Uterus (tissue), 4 donors: ENCODE measurements around the gene FAM76A. TPM values are rescaled to one million over a fixed set of nuclear protein-coding genes. Genes with fewer than 3 reads are reported as not detected.
"Not testable (repeated sequence)": the region's sequence is repeated elsewhere in the genome, so short reads cannot be mapped to it uniquely, and the experiment has no call there.

Experiments used
- DNase-seq, 2 donors: peaks; one replicate each; pipeline ENCODE4 v3.0.0-alpha.2; 2019 to 2020
- H3K27ac ChIP-seq, 2 donors: fragments of 200-600 bp; sonication (generic); 1 replicate in 1 of 2; 2 replicates in 1 of 2; pipeline ENCODE4 v1.5.1; 2016 to 2018
- H3K27me3 ChIP-seq, 2 donors: fragments of 200-600 bp; sonication (generic); one replicate each; pipeline ENCODE4 v1.5.1; 2018 to 2019; ENCODE audit warnings: control low read depth in 1 of 2
- H3K36me3 ChIP-seq, 2 donors: fragments of 200-600 bp; sonication (generic); one replicate each; pipeline ENCODE4 v1.5.1; 2019; ENCODE audit warnings: control low read depth in 1 of 2
- H3K4me1 ChIP-seq, 2 donors: fragments of 200-600 bp; sonication (generic); one replicate each; pipeline ENCODE4 v1.5.1; 2018 to 2019; ENCODE audit warnings: control low read depth in 1 of 2
- H3K4me3 ChIP-seq, 2 donors: fragments of 200-600 bp; sonication (generic); 1 replicate in 1 of 2; 2 replicates in 1 of 2; pipeline ENCODE4 v1.5.1; 2018 to 2019; ENCODE audit warnings: mild to moderate bottlenecking in 1 of 2
- H3K9me3 ChIP-seq, 2 donors: fragments of 200-600 bp; sonication (generic); one replicate each; pipeline ENCODE4 v1.5.1; 2019; ENCODE audit warnings: control low read depth in 1 of 2
- CTCF ChIP-seq, 4 experiments: fragments of 200-600 bp in 2 of 4; fragments of 450-650 bp in 2 of 4; sonication (generic) in 2 of 4; IDR thresholded peaks; one replicate each; pipeline ENCODE4 v1.5.1; 2016 to 2019; ENCODE audit warnings: antibody characterized with exemption in 4 of 4, mild to moderate bottlenecking in 2 of 4, moderate library complexity in 1 of 4
- POLR2A ChIP-seq, 2 donors: fragments of 450-650 bp; IDR thresholded peaks; one replicate each; pipeline ENCODE4 v1.6.1; 2016; ENCODE audit warnings: antibody characterized with exemption in 2 of 2, mild to moderate bottlenecking in 1 of 2, moderate library complexity in 1 of 2
- intact Hi-C: fragments of 100-400 bp; cut with DNase I; formaldehyde crosslinking; loops from one replicate; pipeline ENCODE4 v1.15.1; 2023; ENCODE audit warnings: low total_unique reads
- total RNA-seq, 4 donors: library from RNA; depleted of rRNA in 3 of 4; stranded (reverse); fragments of >200 nt in 3 of 4; gene quantifications; one replicate each; pipeline versions ENCODE4 v1.1.0 to v1.2.4, GENCODE V29; 2014 to 2023
- donor health status: DM: yes; HTN: yes; CAD: no.

The FAM76A gene
- total RNA-seq, result 10 to 100 TPM in 3 of 4 donors, 1 to 10 TPM in 1; 5.4 to 26.6 (median 20.5) TPM

GRCh38 chr1:27725374-27726172 is at the start of gene FAM76A:
Gene FAM76A, plus strand, starts transcription at chr1:27725961. Its CDS starts 120 bp downstream, at chr1:27726081.
- intact Hi-C loops, result no loop called here
- peak; percentile 99 to 100 for DNase-seq
- peak; percentile 42 to 59 (median 51) for TF ChIP-seq CTCF (IDR thresholded peaks at IDR 0.05)
- peak; percentile 79 to 81 for TF ChIP-seq POLR2A (IDR thresholded peaks at IDR 0.05)
- H3K36me3 ChIP-seq, result no peaks in the 10 kb centered on the region
- H3K9me3 ChIP-seq, result no peaks in the 10 kb centered on the region
- H3K4me3 ChIP-seq, result peak within 1 kb of the TSS; percentile 56 to 97
- peak within 1 kb of the TSS; percentile 83 to 93 for H3K27ac ChIP-seq
- no peaks in the 10 kb centered on the region for H3K27me3 ChIP-seq
- peaks cover 4 to 9% of the 10 kb centered on the region in 2 donors for H3K4me1 ChIP-seq

- H3K4me1 ChIP-seq, result no peaks in the 10 kb centered on the region
- H3K4me3 ChIP-seq, result no peak overlapping the region
- H3K27ac ChIP-seq, result no peak overlapping the region
- H3K9me3 ChIP-seq, result peaks cover 0 to under 1% of the 10 kb centered on the region in 2 donors
- H3K27me3 ChIP-seq, result no peaks in the 10 kb centered on the region
- intact Hi-C loops, result no loop called here
- no peaks in the 10 kb centered on the region for H3K36me3 ChIP-seq
- TF ChIP-seq CTCF (IDR thresholded peaks at IDR 0.05) (no peak), POLR2A (IDR thresholded peaks at IDR 0.05) (no peak)
- no peak for DNase-seq
These were observed 49.4 kb upstream of the FAM76A start for GRCh38 chr1:27676410-27676809.

- intact Hi-C loops, result no loop called here
- TF ChIP-seq POLR2A (IDR thresholded peaks at IDR 0.05) (no peak), CTCF (IDR thresholded peaks at IDR 0.05) (no peak)
- H3K4me3 ChIP-seq, result no peak overlapping the region
- H3K9me3 ChIP-seq, result peaks cover 0 to 4% of the 10 kb centered on the region in 2 donors
- H3K4me1 ChIP-seq, result no peaks in the 10 kb centered on the region
- H3K27ac ChIP-seq, result no peak overlapping the region
- no peak for DNase-seq
- no peaks in the 10 kb centered on the region for H3K27me3 ChIP-seq
- no peaks in the 10 kb centered on the region for H3K36me3 ChIP-seq
These were observed 47.0 kb upstream of the FAM76A start for GRCh38 chr1:27678747-27679146.

GRCh38 chr1:27680225-27680791 is 45.5 kb upstream of the FAM76A start:
- H3K27me3 ChIP-seq, H3K36me3 ChIP-seq, intact Hi-C loops, DNase-seq, H3K9me3 ChIP-seq, H3K4me1 ChIP-seq, H3K27ac ChIP-seq, H3K4me3 ChIP-seq: not testable (repeated sequence)

GRCh38 chr1:27681580-27681979 is 44.2 kb upstream of the FAM76A start:
- H3K27ac ChIP-seq, H3K9me3 ChIP-seq, H3K36me3 ChIP-seq, intact Hi-C loops, H3K4me3 ChIP-seq, H3K27me3 ChIP-seq, H3K4me1 ChIP-seq, DNase-seq: not testable (repeated sequence)

- Histone ChIP-seq H3K4me3 (no peak overlapping the region), H3K9me3 (peaks cover 0 to 4% of the 10 kb centered on the region in 2 donors), H3K36me3 (no peaks in the 10 kb centered on the region), H3K27me3 (no peaks in the 10 kb centered on the region), H3K4me1 (no peaks in the 10 kb centered on the region), H3K27ac (no peak overlapping the region)
- TF ChIP-seq CTCF (IDR thresholded peaks at IDR 0.05), result no peak
- no peak for TF ChIP-seq POLR2A (IDR thresholded peaks at IDR 0.05)
- intact Hi-C loops, result no loop called here
- no peak for DNase-seq
These were observed 43.3 kb upstream of the FAM76A start for GRCh38 chr1:27682351-27682944.
